HG03066 (cell line): ENCODE results near the gene CRISPLD2.

Experiments used
- ATAC-seq: cut with Tn5 transposase; IDR thresholded peaks from one replicate; pipeline ENCODE4 v1.9.1; 2021; ENCODE audit warnings: low read depth; ENCODE audit not compliant: unreplicated experiment

CRISPLD2 gene, protein sequence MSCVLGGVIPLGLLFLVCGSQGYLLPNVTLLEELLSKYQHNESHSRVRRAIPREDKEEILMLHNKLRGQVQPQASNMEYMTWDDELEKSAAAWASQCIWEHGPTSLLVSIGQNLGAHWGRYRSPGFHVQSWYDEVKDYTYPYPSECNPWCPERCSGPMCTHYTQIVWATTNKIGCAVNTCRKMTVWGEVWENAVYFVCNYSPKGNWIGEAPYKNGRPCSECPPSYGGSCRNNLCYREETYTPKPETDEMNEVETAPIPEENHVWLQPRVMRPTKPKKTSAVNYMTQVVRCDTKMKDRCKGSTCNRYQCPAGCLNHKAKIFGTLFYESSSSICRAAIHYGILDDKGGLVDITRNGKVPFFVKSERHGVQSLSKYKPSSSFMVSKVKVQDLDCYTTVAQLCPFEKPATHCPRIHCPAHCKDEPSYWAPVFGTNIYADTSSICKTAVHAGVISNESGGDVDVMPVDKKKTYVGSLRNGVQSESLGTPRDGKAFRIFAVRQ

DNA sequence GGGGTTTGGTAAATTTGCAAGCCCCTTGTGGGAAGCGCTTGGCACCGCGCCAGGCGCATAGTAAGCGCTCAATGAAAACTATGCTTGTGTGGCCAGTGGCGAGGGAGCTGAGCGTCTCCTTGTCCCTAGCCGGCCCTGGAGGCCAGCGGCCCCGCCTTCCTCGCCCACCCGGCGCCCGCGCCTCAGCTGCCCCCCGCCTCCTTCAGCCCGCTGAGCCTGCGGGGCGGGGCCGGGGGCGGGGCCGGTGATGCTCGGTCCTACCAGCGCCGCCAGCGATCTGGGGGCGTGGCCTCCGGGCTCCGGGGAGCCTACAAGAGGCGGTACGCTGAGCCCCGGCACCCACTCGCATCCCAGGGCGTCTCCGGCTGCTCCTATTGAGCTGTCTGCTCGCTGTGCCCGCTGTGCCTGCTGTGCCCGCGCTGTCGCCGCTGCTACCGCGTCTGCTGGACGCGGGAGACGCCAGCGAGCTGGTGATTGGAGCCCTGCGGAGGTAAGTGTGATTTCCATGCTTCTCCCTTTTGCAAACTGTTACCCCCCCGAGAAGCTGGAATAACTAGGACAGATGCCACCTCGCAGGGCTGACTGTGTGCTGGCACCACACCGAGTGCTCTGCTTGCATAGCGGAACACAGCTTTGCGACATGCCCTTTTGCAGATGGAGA lies at the start of gene CRISPLD2:
CRISPLD2 (plus strand) TSS at position 342 of the 661 bp plus-strand sequence. CDS start 18,511 bp downstream, outside the sequence.
- ATAC-seq, result no peak

DNA sequence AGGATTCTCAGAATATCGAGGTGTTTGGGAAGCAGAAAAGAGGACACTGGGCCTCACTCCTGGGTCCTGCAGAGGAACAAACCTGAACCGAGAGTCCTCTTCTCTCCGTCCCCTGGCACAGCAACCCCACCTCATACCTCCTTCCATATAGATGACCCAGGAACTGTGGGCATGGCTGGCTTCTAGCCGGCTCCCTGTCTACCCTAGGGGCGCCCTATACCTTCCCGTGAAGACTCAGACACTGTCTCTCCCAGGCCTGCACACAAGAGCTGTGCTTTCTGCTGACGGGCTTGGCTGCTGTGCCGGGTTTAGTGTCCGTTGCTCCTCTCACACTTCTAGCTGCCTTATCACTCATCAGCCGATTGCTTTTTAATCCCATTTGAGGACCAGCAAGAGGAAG lies 46.5 kb upstream of the CRISPLD2 start:
- ATAC-seq, result no peak

DNA sequence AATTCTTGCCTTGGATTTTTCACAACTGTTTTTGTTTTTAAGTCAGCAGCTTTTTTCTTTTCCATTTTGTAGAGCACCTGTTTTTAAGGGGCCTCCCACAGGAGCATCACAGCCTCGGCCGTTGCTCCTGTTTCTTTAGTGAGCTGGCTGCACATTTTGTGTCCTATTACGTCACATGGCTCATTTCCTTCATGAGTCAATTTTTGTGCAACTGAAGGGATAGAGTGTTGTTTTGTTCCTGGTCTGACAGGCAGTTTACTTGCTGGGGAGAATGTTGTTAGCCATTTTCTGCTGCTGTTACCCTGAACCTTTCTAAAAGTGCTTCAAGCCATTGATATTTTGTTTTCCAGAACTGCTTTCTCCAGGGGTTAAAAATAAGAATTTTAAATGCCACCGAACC lies 45.0 kb upstream of the CRISPLD2 start:
- no peak for ATAC-seq

DNA sequence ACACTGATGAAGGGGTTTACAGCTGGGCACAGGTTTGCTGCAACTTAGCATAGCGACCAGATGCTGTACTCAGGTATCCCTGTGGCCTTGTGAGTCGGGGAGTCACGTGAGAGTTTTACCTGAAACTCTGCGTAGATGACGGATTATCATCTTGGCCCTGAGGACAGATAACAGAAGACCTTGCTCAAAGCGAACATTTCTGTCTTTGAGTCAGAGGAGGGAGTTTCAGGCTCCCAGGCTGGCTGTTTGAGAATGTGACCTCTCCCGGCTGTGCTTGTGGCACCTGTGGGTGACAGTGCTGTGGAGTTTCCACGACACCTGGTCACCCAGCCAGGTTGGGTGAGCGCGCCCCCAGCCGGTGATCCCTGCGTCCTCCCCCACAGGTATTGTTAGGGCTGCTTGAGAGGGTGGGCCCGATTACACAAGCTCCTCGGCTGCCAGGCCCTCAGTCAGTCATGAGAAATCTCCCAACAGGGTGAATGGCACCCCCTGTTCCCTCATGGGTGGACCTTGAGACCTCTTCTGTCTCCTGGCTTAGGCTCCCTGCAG lies 44.4 kb upstream of the CRISPLD2 start:
- ATAC-seq, result no peak

DNA sequence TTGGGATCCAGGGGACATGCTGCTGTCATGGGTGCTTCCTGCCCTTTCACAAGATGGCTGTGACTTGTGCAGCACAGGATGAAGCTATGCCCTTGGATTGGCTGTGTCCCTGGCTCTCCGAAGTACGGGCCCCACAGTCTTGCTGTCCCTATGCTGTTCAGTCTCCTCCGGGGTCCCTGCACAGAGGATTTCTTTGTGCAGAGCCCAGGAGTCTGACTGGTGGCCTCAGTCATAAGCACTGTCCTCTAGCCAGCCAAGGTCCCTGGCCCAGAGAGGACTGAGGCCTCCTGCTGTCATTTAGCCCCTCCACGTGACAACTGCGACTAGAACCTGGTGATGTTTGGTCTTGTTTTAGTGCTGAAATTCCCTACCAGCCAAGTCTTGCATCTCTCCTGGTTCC lies 42.4 kb upstream of the CRISPLD2 start:
- ATAC-seq, result no peak

DNA sequence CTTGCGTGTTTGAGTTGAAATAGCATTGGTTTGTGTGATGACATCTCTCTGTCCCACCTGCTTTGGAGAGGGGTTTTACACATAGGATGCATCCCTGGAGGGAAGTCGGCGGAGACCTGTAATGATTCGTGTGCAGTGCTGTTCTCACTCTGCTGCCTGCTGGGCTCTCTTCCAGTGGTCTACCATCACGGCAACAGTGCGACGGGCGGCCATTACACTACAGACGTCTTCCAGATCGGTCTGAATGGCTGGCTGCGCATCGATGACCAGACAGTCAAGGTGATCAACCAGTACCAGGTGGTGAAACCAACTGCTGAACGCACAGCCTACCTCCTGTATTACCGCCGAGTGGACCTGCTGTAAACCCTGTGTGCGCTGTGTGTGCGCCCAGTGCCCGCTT lies 41.1 kb upstream of the CRISPLD2 start:
- no peak for ATAC-seq

DNA sequence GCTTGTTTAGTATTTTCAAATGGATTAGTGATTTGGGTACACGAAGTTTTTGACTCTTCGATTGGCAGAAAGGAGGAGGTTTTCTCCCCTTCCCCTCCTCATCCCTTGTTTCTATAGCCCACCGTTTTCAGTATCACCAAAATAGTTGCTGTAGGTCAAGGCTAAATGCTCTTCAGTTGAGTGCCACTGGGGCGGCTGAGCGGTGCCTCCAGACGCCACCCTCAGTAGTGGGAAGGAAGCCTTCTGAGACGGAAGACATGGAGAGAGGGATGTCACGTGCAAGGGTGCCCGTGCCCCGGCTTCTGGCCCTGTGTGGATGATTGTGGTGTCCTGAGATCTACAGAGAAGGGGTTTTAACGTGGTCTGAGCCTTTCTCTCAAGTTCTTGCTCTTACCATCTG lies 39.7 kb upstream of the CRISPLD2 start:
- no peak for ATAC-seq

DNA sequence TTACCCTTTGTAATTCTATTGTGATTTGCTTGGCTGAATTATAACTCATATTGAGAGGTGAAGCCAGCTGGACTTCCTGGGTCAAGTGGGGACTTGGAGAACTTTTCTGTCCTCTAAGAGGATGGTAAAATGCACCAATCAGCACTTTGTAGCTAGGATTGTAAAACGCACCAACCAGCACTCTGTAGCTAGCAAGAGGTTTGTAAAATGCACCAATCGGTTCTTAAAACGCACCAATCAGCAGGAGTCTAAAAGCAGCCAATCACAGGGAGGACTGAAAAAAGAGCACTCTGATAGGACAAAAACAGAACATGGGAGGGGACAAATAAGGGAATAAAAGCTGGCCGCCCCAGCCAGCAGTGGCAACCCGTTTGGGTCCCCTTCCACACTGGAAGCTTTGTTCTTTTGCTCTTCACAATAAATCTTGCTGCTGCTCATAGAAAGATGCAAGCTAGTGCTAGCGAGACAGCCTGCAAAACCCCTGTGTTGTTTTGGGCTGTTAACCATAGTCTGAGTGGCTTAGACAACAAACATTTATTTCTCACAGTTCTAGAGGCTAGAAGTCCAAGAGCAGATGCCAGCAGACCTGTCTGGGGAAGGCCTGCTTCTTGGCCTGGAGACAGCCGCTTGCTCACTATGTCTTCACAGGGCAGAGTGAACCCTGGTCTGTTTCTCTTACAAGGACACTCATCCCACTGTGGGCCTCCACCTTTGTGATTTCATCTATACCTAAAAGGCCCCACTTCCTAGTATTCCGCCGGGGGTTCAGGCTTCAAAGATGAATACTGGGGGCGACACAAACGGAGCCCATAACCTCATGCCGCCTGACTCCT lies 39.0 kb upstream of the CRISPLD2 start:
- no peak for ATAC-seq

DNA sequence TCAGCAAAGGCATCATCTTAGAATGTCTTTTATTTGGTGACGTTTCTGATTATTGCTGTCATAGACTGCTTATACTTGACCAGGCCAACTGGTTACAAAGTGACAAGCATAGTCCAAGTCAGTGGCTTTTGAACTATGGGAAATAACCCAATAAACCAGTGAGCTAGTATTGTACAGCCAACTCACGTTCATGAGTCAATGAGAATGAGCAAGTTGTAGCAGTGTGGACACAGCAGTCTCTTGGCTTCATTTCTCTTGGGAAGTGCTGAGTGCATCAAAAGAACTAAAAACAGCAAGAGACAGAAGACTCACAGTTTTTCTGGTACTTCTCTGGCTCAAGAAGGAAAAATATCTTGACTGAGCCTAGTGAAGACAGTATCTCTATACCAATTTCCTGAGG lies 36.9 kb upstream of the CRISPLD2 start:
- ATAC-seq, result no peak

DNA sequence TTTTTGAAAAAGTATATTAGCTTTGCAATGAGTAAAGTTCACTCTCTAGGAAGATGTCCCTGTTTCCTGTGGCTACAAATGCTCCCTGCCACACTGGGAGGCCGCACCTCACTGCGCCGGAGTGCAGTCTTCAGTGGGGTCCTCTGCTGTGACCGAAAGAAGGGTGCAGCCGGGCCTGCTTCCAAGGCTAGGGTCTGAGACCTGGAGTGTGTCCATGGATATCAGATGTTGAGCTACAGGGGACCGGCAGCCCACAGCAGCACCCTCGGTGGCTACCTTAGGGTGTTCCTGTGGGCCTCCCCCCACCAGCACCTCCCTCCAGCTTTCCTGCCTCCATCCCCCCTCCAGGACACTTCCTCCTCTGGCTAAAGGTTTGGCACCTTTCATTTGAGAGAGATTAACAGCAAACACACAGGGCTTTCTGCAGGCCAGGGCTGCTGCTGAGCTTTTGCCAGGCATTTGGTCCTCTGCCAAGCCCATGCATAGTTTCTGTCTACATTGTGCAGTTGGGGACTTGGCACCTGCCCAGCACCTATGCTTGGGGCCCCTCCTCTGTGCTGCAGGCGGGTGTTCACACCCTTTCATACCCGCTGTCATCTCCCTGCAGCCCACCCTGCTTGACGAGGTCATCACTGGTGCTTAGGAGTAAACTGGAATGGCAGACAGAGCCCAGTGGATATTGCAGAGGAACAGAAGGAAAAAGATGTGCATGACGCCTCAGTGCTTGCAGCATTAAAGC lies 33.8 kb upstream of the CRISPLD2 start:
- no peak for ATAC-seq

DNA sequence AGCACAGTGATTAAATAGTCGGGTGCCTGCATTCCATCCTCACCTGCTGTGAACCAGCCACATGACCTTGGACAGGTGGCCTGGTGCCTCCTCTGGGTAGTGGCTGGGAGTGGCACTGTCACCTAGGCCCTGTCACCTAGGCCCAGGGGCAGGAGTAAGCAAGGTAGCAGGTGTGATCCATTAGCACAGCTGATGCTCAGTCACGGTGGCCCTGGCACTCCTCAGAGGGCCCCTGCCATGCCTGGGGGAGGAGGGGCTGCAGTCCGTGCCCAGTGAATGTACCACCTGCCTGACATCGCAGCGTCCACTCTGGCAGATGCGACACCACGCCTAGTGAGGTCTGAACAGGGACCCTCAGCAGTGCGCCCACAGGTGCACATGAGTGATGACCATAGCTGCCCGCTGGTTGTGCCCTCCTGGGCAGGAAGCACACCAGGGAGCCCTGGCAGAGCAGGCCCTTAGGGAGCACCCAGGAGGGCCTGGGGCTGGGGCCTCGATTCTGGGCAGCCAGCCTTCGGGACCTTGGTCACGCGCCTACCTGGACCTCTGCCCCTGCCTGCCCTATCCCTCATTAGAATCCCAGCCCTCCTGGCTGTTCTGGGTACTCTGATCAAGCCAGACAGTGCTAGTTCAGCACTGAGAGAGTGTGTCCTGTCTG lies 33.1 kb upstream of the CRISPLD2 start:
- no peak for ATAC-seq

DNA sequence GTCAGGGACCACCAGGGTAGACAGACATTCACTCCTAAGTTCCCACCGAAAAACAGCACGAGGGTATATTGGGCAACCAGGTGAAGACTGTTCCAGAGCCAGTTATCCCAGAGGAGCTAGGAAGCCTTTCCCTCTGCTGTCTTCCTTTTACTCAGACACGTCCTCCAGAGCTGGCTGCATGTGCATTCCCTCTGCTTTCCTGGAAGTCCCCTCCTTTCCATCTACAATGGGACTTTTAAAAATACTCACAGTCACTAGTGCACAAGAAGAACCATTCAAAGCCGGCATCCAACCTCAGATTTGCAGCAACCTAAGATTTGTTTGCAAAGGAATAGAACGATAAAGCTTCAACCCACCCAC lies 32.5 kb upstream of the CRISPLD2 start:
- ATAC-seq, result no peak

DNA sequence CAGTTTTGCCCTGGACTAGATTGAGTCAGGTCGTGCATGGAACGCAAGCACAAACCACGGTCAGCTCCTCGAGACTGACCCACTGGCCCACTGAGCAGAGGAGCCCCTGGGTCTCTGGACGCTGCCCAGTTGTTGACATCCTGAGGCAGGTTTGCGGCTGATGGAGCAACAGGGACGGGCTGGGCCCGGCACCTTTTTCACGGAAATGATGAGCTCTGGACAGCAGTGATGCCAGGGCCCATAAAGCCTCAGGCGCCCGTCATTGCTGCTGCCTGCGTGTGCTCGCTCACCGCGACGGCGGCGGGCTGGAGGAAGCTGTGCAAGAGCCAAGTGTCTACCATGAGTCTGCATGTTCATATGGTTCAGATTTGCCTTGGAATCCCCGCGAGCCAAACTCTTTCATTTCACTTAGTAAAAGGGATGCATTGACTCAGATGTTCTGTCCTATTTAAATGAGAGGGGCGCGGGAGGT lies 30.8 kb upstream of the CRISPLD2 start:
- no peak for ATAC-seq

DNA sequence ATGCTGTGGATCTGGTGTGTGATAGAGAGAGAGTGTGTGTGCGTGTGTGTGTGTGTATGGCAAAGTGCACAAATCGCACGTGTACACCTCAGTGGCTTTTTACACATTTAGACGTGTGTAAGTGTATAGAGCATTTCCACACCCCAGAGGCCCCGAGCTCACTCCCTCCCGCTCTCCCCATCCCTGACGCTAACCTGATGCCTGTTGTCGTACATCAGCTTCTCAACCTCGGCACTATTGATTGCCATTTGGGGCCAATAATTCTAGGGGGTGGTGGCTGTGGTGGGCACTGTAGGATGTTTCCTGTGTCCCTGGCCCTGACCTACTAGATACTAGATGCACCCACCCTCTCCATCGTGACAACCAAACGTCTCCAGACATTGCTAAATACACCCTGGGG lies 30.4 kb upstream of the CRISPLD2 start:
- no peak for ATAC-seq

DNA sequence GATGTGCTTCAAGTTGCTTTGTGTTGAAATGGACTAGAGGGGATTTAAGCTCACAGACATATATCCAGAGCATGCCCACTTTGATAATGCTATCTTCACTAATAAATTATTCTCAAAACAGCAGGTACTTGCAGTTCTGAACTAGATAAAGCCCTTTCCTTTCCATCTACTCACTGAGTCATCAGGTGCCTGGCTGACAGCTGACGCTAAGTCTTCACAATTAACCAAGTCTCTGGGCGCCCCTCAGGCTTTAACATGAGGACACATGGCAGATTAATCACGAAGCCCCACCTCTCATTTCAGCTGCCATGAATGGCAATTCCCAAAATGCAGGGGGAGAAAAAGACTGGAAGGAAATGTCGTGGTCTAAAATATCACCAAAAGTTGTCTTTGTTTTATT lies 29.5 kb upstream of the CRISPLD2 start:
- no peak for ATAC-seq

DNA sequence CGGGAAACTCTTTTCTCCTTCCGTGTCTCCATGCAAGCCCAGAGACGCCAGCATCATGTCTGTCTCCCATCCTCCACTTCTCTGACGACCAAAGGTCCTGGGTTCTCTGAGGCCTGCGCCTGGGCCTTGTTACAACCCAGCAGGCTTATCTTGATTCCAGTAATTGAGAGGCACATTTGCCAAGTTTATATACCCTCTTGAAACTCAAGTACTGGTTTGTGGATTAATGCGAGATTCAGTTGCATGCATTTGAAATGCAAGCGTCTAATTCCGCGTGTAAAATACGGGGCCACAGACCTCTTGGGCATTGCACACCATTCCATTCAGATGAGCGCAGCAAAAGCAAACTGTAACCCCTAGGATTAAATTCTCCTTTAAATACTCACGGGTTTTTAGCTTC lies 28.7 kb upstream of the CRISPLD2 start:
- ATAC-seq, result no peak

DNA sequence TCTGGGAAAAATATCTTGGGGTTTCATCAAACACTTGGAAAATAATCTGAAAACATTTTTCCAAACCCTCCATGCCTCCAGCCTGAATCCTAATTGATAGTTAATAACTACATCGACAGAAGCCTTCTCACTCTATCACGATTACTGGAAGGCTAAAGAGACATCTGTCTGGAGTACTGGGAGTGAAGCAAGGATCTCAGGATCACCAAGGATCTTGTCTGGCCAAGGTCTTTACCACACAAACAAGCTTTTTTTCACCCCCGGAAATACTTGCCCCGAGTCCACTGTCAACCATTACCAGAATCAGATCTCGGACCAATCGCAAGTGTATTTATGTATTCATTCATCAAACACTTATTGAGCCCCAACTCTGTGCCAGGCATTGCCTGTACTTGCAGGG lies 28.3 kb upstream of the CRISPLD2 start:
- no peak for ATAC-seq

DNA sequence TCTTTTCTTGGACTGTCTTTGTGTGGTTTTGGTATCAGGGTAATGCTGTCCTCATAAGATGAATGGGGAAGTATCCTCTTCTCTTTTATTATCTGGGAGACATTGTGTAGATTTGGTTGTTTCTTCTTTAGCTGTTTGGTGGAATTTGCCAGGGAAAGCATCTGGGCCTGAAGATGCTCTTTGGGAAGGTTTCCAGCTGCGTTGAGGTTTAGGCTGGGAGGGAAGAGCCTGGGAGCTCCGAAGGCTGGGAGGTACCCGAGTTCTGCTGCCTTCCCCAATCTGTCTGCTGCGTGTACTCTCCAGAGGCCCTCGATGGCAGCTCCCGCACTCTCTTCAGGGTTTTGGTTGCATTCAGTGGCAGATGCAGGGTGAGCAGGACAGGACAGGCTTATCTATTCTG lies 25.6 kb upstream of the CRISPLD2 start:
- ATAC-seq, result no peak

DNA sequence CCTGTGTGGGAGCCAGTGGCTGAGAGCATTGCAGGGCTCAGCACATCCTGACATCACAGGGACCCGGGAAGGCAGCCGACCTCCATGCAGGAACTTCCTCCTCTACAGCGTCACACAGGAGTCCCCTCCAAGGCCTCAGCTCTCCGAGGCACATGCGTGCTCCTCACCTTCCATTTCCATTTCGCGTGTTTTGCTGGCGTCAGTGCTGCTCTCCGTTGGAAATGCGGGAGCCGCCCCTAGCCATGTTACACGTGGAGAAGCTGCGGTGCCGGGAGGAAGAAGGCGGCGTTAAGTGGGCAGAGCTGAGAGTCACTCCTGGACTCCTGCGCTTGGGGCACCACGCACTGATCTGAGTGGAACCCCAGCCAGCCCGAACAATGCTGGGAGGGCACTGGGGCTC lies 25.2 kb upstream of the CRISPLD2 start:
- no peak for ATAC-seq
